Keratinocyte (primary cell): ENCODE results near the gene BSDC1.

Source experiments
- EZH2 ChIP-seq: IDR thresholded peaks from one replicate; pipeline ENCODE4 v1.6.1; 2012; ENCODE audit warnings: inconsistent platforms, mild to moderate bottlenecking, low read length, moderate library complexity
- TF ChIP-seq, protein P1 (sequence below), 3 experiments: IDR thresholded peaks in 1 of 3; conservative IDR thresholded peaks in 1 of 3; optimal IDR thresholded peaks in 1 of 3; 2 replicates in 2 of 3; 3 replicates in 1 of 3; pipeline versions ENCODE3 to v1.5.1; 2011; ENCODE audit warnings: low read length in 3 of 3, mild to moderate bottlenecking in 3 of 3, moderate library complexity in 2 of 3, control low read depth in 1 of 3, inconsistent platforms in 1 of 3; ENCODE audit not compliant: insufficient read depth in 2 of 3; ENCODE audit errors: extremely low read depth in 1 of 3

DNA sequence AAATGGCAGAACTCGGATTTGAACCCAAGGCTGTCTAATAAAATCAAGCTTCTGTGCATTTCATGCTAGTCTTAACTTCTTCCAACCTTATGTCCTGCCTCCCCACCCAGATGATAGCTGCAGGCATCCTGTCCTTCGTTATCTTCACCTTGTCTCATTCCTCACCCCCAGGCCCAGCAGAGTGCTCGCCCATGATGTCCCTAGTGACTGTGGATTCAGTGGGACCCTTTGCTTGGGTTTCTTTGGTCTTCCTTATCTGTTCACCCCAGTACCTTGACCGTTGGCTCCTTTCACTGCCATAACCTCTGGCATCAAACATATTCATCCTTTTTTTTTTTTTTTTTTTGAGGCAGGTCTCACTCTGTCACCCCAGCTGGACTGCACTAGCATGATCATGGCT is 5.6 kb upstream of the BSDC1 start:
- TF ChIP-seq, protein P1, sequence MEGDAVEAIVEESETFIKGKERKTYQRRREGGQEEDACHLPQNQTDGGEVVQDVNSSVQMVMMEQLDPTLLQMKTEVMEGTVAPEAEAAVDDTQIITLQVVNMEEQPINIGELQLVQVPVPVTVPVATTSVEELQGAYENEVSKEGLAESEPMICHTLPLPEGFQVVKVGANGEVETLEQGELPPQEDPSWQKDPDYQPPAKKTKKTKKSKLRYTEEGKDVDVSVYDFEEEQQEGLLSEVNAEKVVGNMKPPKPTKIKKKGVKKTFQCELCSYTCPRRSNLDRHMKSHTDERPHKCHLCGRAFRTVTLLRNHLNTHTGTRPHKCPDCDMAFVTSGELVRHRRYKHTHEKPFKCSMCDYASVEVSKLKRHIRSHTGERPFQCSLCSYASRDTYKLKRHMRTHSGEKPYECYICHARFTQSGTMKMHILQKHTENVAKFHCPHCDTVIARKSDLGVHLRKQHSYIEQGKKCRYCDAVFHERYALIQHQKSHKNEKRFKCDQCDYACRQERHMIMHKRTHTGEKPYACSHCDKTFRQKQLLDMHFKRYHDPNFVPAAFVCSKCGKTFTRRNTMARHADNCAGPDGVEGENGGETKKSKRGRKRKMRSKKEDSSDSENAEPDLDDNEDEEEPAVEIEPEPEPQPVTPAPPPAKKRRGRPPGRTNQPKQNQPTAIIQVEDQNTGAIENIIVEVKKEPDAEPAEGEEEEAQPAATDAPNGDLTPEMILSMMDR (optimal IDR thresholded peaks at IDR 0.05 in 1 of 3, IDR thresholded peaks at IDR 0.05 in 1 of 3, conservative IDR thresholded peaks at IDR 0.05 in 1 of 3; ENCODE audit: extremely low read depth in 1 of 3, insufficient read depth in 2 of 3, low read length in 3 of 3): no peak
- no peak for TF ChIP-seq EZH2
